ENCODE results near the gene ELAVL2. TPM values are rescaled to one million over a fixed set of nuclear protein-coding genes. Genes with fewer than 3 reads are reported as not detected.
A peak's percentile ranks its signal among the peaks of the same experiment; 100 is the strongest.

Gene ELAVL2
- total and polyA plus RNA-seq, 2 of the 4 experiments (the other 2 are of a cell fraction): 0.36 TPM; not detected in 1

DNA sequence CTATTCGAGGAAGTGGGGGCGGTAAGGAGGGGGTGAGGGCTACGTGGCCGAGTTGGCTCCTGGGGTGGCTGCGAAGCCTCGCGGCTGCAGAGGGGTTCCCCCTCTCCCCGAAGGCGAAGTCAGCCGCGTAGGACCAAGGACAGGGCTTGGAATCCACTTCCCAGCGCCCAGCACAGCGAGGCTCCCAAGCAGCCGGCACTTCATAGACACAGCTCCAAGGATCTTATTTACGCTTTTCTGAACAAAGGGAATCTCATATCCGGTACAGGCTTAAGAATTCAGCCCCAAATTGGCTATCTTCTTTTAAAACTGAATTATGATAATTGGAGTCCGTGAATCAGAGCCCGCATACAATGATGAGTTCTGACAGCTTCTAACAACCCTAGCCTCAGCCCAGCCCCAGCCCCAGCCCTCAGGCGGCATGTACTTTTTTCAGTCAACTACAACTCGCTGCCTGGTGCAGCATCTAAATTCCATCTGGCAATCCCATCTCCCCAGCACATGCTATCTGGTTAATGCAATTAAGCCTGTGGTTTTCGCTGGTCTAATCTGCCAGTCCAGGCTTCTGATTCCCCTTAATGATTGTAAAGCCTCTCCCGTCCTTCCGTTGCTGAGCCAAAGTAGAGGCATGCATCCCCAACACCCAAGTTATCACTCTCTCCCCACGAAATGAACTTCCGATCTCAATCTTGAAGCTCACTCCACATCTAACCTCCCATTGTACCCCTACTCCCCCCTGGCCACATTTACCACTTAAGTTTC is 1.0 kb downstream of the ELAVL2 start:
- no peak overlapping the region for H2BK5ac ChIP-seq (ENCODE audit: low read depth, low read length, poor library complexity, severe bottlenecking)
- DNase-seq (no peak), ATAC-seq (ENCODE audit: low read depth) (no peak)
- H3K36me3 ChIP-seq (ENCODE audit: control insufficient read depth, insufficient read depth, low read length): no peaks in the 10 kb centered on the region
- no peak overlapping the region for H2BK120ac ChIP-seq (ENCODE audit: low read depth, low read length)
- H3K9ac ChIP-seq (ENCODE audit: low read depth, low read length): no peak overlapping the region
- H3K27ac ChIP-seq (ENCODE audit: insufficient read depth, low read length): no peak overlapping the region
- no peak overlapping the region for H3K14ac ChIP-seq (replicated peaks; ENCODE audit: low read depth, low read length)
- intact Hi-C loops (cut with micrococcal nuclease) (no loop called here), dilution Hi-C loops (cut with HindIII; ENCODE audit: low sequenced_read_pairs, unreplicated experiment) (no loop called here), in situ Hi-C loops (cut with MboI; ENCODE audit: low sequenced_read_pairs) (no loop called here)
- H4K5ac ChIP-seq (ENCODE audit: low read depth, low read length): no peak overlapping the region
- peak overlapping the region; percentile 58; the same call in 1 of the 2 replicates for H3K4me2 ChIP-seq (ENCODE audit: low read depth, low read length)
- no peak overlapping the region for H3K18ac ChIP-seq (ENCODE audit: low read depth, low read length)
- 0% methylated on average over 4 of the region's 25 CpGs; no CpG with 5 or more reads in 1 of the 2 experiments for WGBS, 2 experiments (ENCODE audit: extremely low coverage in 2 of 2, insufficient read length in 1 of 2)
- no peaks in the 10 kb centered on the region; the same call in 1 of the 2 replicates for H3K9me3 ChIP-seq (ENCODE audit: control insufficient read depth, insufficient read depth, low read length)
- H3K23ac ChIP-seq (ENCODE audit: low read depth, low read length): no peak overlapping the region
- ChIA-PET POLR2A (ENCODE audit: unreplicated experiment) (no interaction called here), CTCF (no interaction called here)
- H3K4me1 ChIP-seq (ENCODE audit: control insufficient read depth, insufficient read depth, low read length): no peaks in the 10 kb centered on the region
- H4K20me1 ChIP-seq (ENCODE audit: insufficient read depth, low read length): no peaks in the 10 kb centered on the region
- peaks cover 16% of the 10 kb centered on the region for H3K27me3 ChIP-seq (ENCODE audit: control insufficient read depth, insufficient read depth, low read length)
- no peak overlapping the region for H3K56ac ChIP-seq (ENCODE audit: extremely low read depth, insufficient read depth, low read length)
- no peaks in the 10 kb centered on the region for H3K79me1 ChIP-seq (ENCODE audit: low read depth in 1 of 2, low read length in 2 of 2)
- no peak for TF ChIP-seq SMC3 (IDR thresholded peaks at IDR 0.05; ENCODE audit: low read depth, low read length)
- TF ChIP-seq CTCF (conservative IDR thresholded peaks at IDR 0.05; ENCODE audit: low read depth, low read length): no peak
- TF ChIP-seq RFX5 (IDR thresholded peaks at IDR 0.05; ENCODE audit: low read depth, low read length): no peak
- TF ChIP-seq RCOR1 (IDR thresholded peaks at IDR 0.05; ENCODE audit: insufficient replicate concordance, low read length): no peak
- TF ChIP-seq MAZ (IDR thresholded peaks at IDR 0.05; ENCODE audit: borderline replicate concordance, low read depth, low read length): no peak
- no peak for TF ChIP-seq FOS (IDR thresholded peaks at IDR 0.05; ENCODE audit: low read depth, low read length)
- no peak for TF ChIP-seq BHLHE40 (IDR thresholded peaks at IDR 0.05; ENCODE audit: low read depth, low read length)
- TF ChIP-seq RAD21 (IDR thresholded peaks at IDR 0.05; ENCODE audit: low read length): no peak
- TF ChIP-seq CHD1 (IDR thresholded peaks at IDR 0.05; ENCODE audit: low read depth, low read length): no peak
- TF ChIP-seq USF2 (IDR thresholded peaks at IDR 0.05; ENCODE audit: low read depth, low read length): no peak
- TF ChIP-seq MXI1 (IDR thresholded peaks at IDR 0.05; ENCODE audit: borderline replicate concordance, low read depth, low read length): no peak
- TF ChIP-seq POLR2A (IDR thresholded peaks at IDR 0.05; ENCODE audit: low read depth, low read length): no peak
- no peak for TF ChIP-seq MAFK (IDR thresholded peaks at IDR 0.05; ENCODE audit: low read depth, low read length)
- no peak for TF ChIP-seq CEBPB (IDR thresholded peaks at IDR 0.05; ENCODE audit: low read depth, low read length)
- TF ChIP-seq NFE2L2 (IDR thresholded peaks at IDR 0.05; ENCODE audit: low read depth, low read length): no peak
- TF ChIP-seq, protein P1, sequence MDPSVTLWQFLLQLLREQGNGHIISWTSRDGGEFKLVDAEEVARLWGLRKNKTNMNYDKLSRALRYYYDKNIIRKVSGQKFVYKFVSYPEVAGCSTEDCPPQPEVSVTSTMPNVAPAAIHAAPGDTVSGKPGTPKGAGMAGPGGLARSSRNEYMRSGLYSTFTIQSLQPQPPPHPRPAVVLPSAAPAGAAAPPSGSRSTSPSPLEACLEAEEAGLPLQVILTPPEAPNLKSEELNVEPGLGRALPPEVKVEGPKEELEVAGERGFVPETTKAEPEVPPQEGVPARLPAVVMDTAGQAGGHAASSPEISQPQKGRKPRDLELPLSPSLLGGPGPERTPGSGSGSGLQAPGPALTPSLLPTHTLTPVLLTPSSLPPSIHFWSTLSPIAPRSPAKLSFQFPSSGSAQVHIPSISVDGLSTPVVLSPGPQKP (IDR thresholded peaks at IDR 0.05; ENCODE audit: borderline replicate concordance, low read depth, low read length): no peak
- no peaks in the 10 kb centered on the region for H3K9me1 ChIP-seq (ENCODE audit: insufficient read depth, low read length)
- H2AK5ac ChIP-seq (ENCODE audit: low read depth, low read length): no peak overlapping the region
- no TSS peak for BruUV-seq (replicated peaks)
- H2BK15ac ChIP-seq (ENCODE audit: low read depth, low read length): no peak overlapping the region
- H2AK9ac ChIP-seq (replicated peaks; ENCODE audit: low read depth, low read length, poor library complexity): no peak overlapping the region
- no peak overlapping the region for H2BK20ac ChIP-seq (ENCODE audit: low read depth, low read length)
- H4K91ac ChIP-seq (ENCODE audit: insufficient read depth, low read depth, low read length): no peak overlapping the region
- no peak overlapping the region for H3K4me3 ChIP-seq (ENCODE audit: insufficient read depth, low read depth, low read length)
- H3K4ac ChIP-seq (ENCODE audit: low read depth, low read length): no peak overlapping the region
- H2AFZ ChIP-seq (replicated peaks; ENCODE audit: low read length, poor library complexity): peak overlapping the region; percentile 16
- no peak overlapping the region for H4K8ac ChIP-seq (ENCODE audit: low read depth in 2 of 2, low read length in 2 of 2)
